Keratinocyte (primary cell): ENCODE data around the gene PRSS23. TPM values are rescaled to one million over a fixed set of nuclear protein-coding genes. Genes with fewer than 3 reads are reported as not detected.

ENCODE experiments used
- DNase-seq: peaks from one replicate; pipeline ENCODE4 v3.0.0-alpha.2; 2011; ENCODE audit warnings: low read depth, missing footprints, low spot score
- FAIRE-seq: peaks from 2 replicates; lab custom pipeline; 2011; peaks lifted over from hg19 to GRCh38; lab: Jason Lieb, UNC
- H2AFZ ChIP-seq: 2 replicates; pipeline ENCODE4 v1.6.0; 2012; ENCODE audit warnings: low read length, control low read depth, inconsistent platforms; ENCODE audit not compliant: control insufficient read depth
- H3K27ac ChIP-seq: 2 replicates; pipeline ENCODE4 v1.5.1; 2011; ENCODE audit warnings: low read length; ENCODE audit not compliant: control insufficient read depth, insufficient read depth
- H3K27me3 ChIP-seq: 3 replicates; pipeline ENCODE4 v1.6.0; 2011; ENCODE audit warnings: low read length; ENCODE audit not compliant: control insufficient read depth, insufficient read depth; ENCODE audit errors: extremely low read depth
- H3K36me3 ChIP-seq, 2 experiments: 2 replicates in 1 of 2; 3 replicates in 1 of 2; pipeline ENCODE4 v1.5.1; 2011; ENCODE audit warnings: low read length in 2 of 2, mild to moderate bottlenecking in 1 of 2; ENCODE audit not compliant: control insufficient read depth in 2 of 2, insufficient read depth in 2 of 2; ENCODE audit errors: extremely low read depth in 1 of 2
- H3K4me1 ChIP-seq: 3 replicates; pipeline ENCODE4 v1.5.1; 2011; ENCODE audit warnings: low read length; ENCODE audit not compliant: control insufficient read depth, insufficient read depth; ENCODE audit errors: extremely low read depth
- H3K4me2 ChIP-seq: 3 replicates; pipeline ENCODE4 v1.6.0; 2011; ENCODE audit warnings: low read depth, low read length; ENCODE audit not compliant: control insufficient read depth, insufficient read depth; ENCODE audit errors: extremely low read depth
- H3K4me3 ChIP-seq, 3 experiments: fragments of 200-600 bp in 1 of 3; sonication (generic) in 1 of 3; 2 replicates in 2 of 3; 3 replicates in 1 of 3; pipeline ENCODE4 v1.5.1; 2011 to 2016; ENCODE audit warnings: low read length in 3 of 3, mild to moderate bottlenecking in 3 of 3, control low read depth in 2 of 3, inconsistent platforms in 1 of 3, low read depth in 1 of 3, mixed read lengths in 1 of 3, mixed run types in 1 of 3, moderate library complexity in 1 of 3; ENCODE audit not compliant: control insufficient read depth in 2 of 3, insufficient read depth in 2 of 3; ENCODE audit errors: extremely low read depth in 1 of 3
- H3K79me2 ChIP-seq: 2 replicates; pipeline ENCODE4 v1.6.0; 2012; ENCODE audit warnings: low read length; ENCODE audit not compliant: control insufficient read depth, insufficient read depth
- H3K9ac ChIP-seq: 3 replicates; pipeline ENCODE4 v1.6.0; 2011; ENCODE audit warnings: low read length; ENCODE audit not compliant: control insufficient read depth, insufficient read depth; ENCODE audit errors: extremely low read depth
- H3K9me1 ChIP-seq: 3 replicates; pipeline ENCODE4 v1.6.0; 2011; ENCODE audit warnings: low read length; ENCODE audit not compliant: control insufficient read depth, insufficient read depth; ENCODE audit errors: extremely low read depth
- H3K9me3 ChIP-seq: 2 replicates; pipeline ENCODE4 v1.5.1; 2012; ENCODE audit warnings: low read depth, low read length; ENCODE audit not compliant: control insufficient read depth
- H4K20me1 ChIP-seq: 3 replicates; pipeline ENCODE4 v1.6.0; 2011; ENCODE audit warnings: low read length; ENCODE audit not compliant: control insufficient read depth, insufficient read depth; ENCODE audit errors: extremely low read depth
- EZH2 ChIP-seq: IDR thresholded peaks from one replicate; pipeline ENCODE4 v1.6.1; 2012; ENCODE audit warnings: inconsistent platforms, mild to moderate bottlenecking, low read length, moderate library complexity
- dilution Hi-C: fragments of 300-500 bp; cut with MboI; formaldehyde crosslinking; loops from one replicate; pipeline ENCODE4 v1.7.0; 2020; ENCODE audit warnings: low sequenced_read_pairs; ENCODE audit not compliant: extremely low pct_ligation_motif_present
- polyA plus RNA-seq, 5 experiments: library from polyadenylated mRNA; depleted of rRNA in 3 of 5; stranded (reverse) in 3 of 5; stranded (forward) in 1 of 5; unstranded in 1 of 5; fragments of >200 nt; gene quantifications; 1 replicate in 1 of 5; 2 replicates in 3 of 5; 3 replicates in 1 of 5; pipeline versions ENCODE4 v1.2.1 to v1.2.3, GENCODE V29; 2011 to 2012; ENCODE audit warnings: missing spikeins in 2 of 5, low read depth in 1 of 5, low replicate concordance in 1 of 5
- TF ChIP-seq, protein P1 (sequence below), 3 experiments: IDR thresholded peaks in 1 of 3; conservative IDR thresholded peaks in 1 of 3; optimal IDR thresholded peaks in 1 of 3; 2 replicates in 2 of 3; 3 replicates in 1 of 3; pipeline versions ENCODE3 to v1.5.1; 2011; ENCODE audit warnings: low read length in 3 of 3, mild to moderate bottlenecking in 3 of 3, moderate library complexity in 2 of 3, control low read depth in 1 of 3, inconsistent platforms in 1 of 3; ENCODE audit not compliant: insufficient read depth in 2 of 3; ENCODE audit errors: extremely low read depth in 1 of 3

The PRSS23 gene
- polyA plus RNA-seq, 1 donor (not counting 4 experiments of a cell fraction or from before 2014, with no cell fraction given) = 143 TPM

- peaks cover 33% of the 10 kb centered on the region for H3K79me2 ChIP-seq
- no peak overlapping the region for H3K4me2 ChIP-seq
- dilution Hi-C loops = no loop called here
- H3K4me3 ChIP-seq = no peak overlapping the region
- H3K9me3 ChIP-seq = no peaks in the 10 kb centered on the region
- H2AFZ ChIP-seq = no peak overlapping the region
- H3K36me3 ChIP-seq = peaks cover 9 to 17% of the 10 kb centered on the region in 2 experiments
- peaks cover 36% of the 10 kb centered on the region for H3K4me1 ChIP-seq
- H4K20me1 ChIP-seq = no peaks in the 10 kb centered on the region
- no peak for DNase-seq
- no peak overlapping the region for H3K9ac ChIP-seq
- H3K9me1 ChIP-seq = no peaks in the 10 kb centered on the region
- H3K27ac ChIP-seq = no peak overlapping the region
- H3K27me3 ChIP-seq = no peaks in the 10 kb centered on the region
- TF ChIP-seq EZH2 = no peak
- TF ChIP-seq, protein P1, sequence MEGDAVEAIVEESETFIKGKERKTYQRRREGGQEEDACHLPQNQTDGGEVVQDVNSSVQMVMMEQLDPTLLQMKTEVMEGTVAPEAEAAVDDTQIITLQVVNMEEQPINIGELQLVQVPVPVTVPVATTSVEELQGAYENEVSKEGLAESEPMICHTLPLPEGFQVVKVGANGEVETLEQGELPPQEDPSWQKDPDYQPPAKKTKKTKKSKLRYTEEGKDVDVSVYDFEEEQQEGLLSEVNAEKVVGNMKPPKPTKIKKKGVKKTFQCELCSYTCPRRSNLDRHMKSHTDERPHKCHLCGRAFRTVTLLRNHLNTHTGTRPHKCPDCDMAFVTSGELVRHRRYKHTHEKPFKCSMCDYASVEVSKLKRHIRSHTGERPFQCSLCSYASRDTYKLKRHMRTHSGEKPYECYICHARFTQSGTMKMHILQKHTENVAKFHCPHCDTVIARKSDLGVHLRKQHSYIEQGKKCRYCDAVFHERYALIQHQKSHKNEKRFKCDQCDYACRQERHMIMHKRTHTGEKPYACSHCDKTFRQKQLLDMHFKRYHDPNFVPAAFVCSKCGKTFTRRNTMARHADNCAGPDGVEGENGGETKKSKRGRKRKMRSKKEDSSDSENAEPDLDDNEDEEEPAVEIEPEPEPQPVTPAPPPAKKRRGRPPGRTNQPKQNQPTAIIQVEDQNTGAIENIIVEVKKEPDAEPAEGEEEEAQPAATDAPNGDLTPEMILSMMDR (optimal IDR thresholded peaks at IDR 0.05 in 1 of 3, IDR thresholded peaks at IDR 0.05 in 1 of 3, conservative IDR thresholded peaks at IDR 0.05 in 1 of 3; ENCODE audit: extremely low read depth in 1 of 3, insufficient read depth in 2 of 3, low read length in 3 of 3) = no peak
- peak; percentile 87 for FAIRE-seq
Observed at GRCh38 chr11:86811637-86812321, 11.4 kb downstream of the PRSS23 start.

DNA sequence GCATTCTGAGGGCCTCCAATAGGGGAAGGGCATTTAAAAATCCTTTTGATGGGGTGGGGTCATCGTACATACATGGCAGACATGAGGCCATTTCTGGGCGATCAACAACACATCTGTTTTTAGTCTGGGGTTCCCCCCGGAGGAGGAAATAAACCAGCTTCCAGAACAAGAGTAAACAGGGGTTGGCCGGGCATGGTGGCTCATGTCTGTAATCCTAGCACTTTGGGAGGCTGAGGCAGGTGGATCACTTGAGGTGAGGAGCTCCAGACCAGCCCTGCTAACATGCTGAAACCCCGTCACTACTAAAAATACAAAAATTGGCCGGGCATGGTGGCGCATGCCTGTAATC, 12.0 kb downstream of the PRSS23 start:
- no peak for TF ChIP-seq EZH2
- TF ChIP-seq, protein P1 (optimal IDR thresholded peaks at IDR 0.05 in 1 of 3, IDR thresholded peaks at IDR 0.05 in 1 of 3, conservative IDR thresholded peaks at IDR 0.05 in 1 of 3; ENCODE audit: extremely low read depth in 1 of 3, insufficient read depth in 2 of 3, low read length in 3 of 3) = no peak
- no peak overlapping the region for H3K27ac ChIP-seq
- peaks cover 36% of the 10 kb centered on the region for H3K4me1 ChIP-seq
- dilution Hi-C loops = no loop called here
- no peaks in the 10 kb centered on the region for H3K9me1 ChIP-seq
- H3K4me3 ChIP-seq = no peak overlapping the region
- DNase-seq (no peak), FAIRE-seq (no peak)
- H3K27me3 ChIP-seq = no peaks in the 10 kb centered on the region
- no peaks in the 10 kb centered on the region for H3K9me3 ChIP-seq
- H2AFZ ChIP-seq = no peak overlapping the region
- no peaks in the 10 kb centered on the region for H4K20me1 ChIP-seq
- no peak overlapping the region for H3K9ac ChIP-seq
- peaks cover 8 to 14% of the 10 kb centered on the region in 2 experiments for H3K36me3 ChIP-seq
- peaks cover 28% of the 10 kb centered on the region for H3K79me2 ChIP-seq
- H3K4me2 ChIP-seq = no peak overlapping the region
